ENCODE results near the gene BRPF3. TPM values are rescaled to one million over a fixed set of nuclear protein-coding genes. Genes with fewer than 3 reads are reported as not detected.

BRPF3 gene
- total and polyA plus RNA-seq, 10 of the 15 experiments (the other 5 are each of a cell fraction or from before 2014, with no cell fraction given) = 2.3 to 16.1 (median 6.7) TPM

- TF ChIP-seq, protein P1, sequence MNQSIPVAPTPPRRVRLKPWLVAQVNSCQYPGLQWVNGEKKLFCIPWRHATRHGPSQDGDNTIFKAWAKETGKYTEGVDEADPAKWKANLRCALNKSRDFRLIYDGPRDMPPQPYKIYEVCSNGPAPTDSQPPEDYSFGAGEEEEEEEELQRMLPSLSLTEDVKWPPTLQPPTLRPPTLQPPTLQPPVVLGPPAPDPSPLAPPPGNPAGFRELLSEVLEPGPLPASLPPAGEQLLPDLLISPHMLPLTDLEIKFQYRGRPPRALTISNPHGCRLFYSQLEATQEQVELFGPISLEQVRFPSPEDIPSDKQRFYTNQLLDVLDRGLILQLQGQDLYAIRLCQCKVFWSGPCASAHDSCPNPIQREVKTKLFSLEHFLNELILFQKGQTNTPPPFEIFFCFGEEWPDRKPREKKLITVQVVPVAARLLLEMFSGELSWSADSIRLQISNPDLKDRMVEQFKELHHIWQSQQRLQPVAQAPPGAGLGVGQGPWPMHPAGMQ (IDR thresholded peaks at IDR 0.05; ENCODE audit: borderline replicate concordance) = no peak
- no peak for TF ChIP-seq ZBTB40 (IDR thresholded peaks at IDR 0.05; ENCODE audit: borderline replicate concordance)
- TF ChIP-seq SPI1 (IDR thresholded peaks at IDR 0.05; ENCODE audit: borderline replicate concordance, insufficient read depth, low read depth, low read length) = peak; percentile 84; the same call in 1 of the 2 replicates
- no peak for TF ChIP-seq USF1 (IDR thresholded peaks at IDR 0.05; ENCODE audit: borderline replicate concordance, extremely low read length, insufficient read depth, low read depth, low read length)
- 0 out of 2 replicates have a peak, but pooled peaks have one; percentile 39 for TF ChIP-seq DPF2 (IDR thresholded peaks at IDR 0.05)
- no peak for TF ChIP-seq MYB (IDR thresholded peaks at IDR 0.05; ENCODE audit: borderline replicate concordance, low read depth, low read length)
- TF ChIP-seq REST (IDR thresholded peaks at IDR 0.05; ENCODE audit: low read depth, low read length) = no peak
- no peak for TF ChIP-seq CHD1 (IDR thresholded peaks at IDR 0.05; ENCODE audit: low read depth, low read length)
- peak; percentile 40; the same call in 1 of the 2 replicates for TF ChIP-seq IRF4 (IDR thresholded peaks at IDR 0.05; ENCODE audit: low read depth, low read length)
- TF ChIP-seq MYC (IDR thresholded peaks at IDR 0.05; ENCODE audit: insufficient read depth, insufficient read length, insufficient replicate concordance, low read length, severe bottlenecking) = no peak
- TF ChIP-seq ZNF24 (IDR thresholded peaks at IDR 0.05) = peak; percentile 70
- no peak for TF ChIP-seq TCF7 (IDR thresholded peaks at IDR 0.05; ENCODE audit: borderline replicate concordance)
- TF ChIP-seq MEF2A (IDR thresholded peaks at IDR 0.05; ENCODE audit: insufficient read depth, low read depth, low read length) = no peak
These were observed 83.9 kb downstream of the BRPF3 start (continued) for GRCh38 chr6:36280467-36280866.

Measured in GM12878 (cell line).